ENCODE measurements around the gene LSM6. TPM values are rescaled to one million over a fixed set of nuclear protein-coding genes. Genes with fewer than 3 reads are reported as not detected.
A peak's percentile ranks its signal among the peaks of the same experiment; 100 is the strongest.

LSM6 gene
- 28.6 TPM for total RNA-seq (ENCODE audit: unreplicated experiment)
- long read RNA-seq, transcript LSM6-201 (4 exons, 2,259 nt): major isoform, 19 of 26 reads
- long read RNA-seq, partial matches to known transcripts: 2 of 26 reads
- long read RNA-seq, other reads (novel, unspliced or antisense): 3 of 26 reads

GRCh38 chr4:146175541-146176453 is at the start of gene LSM6:
LSM6 (plus strand) TSS chr4:146175718; CDS start chr4:146182922, 7,204 bp downstream.
- Mint-ChIP-seq H3K27me3 (ENCODE audit: unreplicated experiment) (no peaks in the 10 kb centered on the region), H3K9me3 (ENCODE audit: unreplicated experiment) (no peaks in the 10 kb centered on the region), H3K36me3 (ENCODE audit: unreplicated experiment) (no peaks in the 10 kb centered on the region), H3K4me1 (ENCODE audit: low read depth, unreplicated experiment) (peaks cover 5% of the 10 kb centered on the region), H3K4me3 (ENCODE audit: unreplicated experiment) (peak within 1 kb of the TSS; percentile 89), H3K27ac (ENCODE audit: unreplicated experiment) (peak within 1 kb of the TSS; percentile 62)
- peak; percentile 85 for DNase-seq
- no peak for TF ChIP-seq CTCF (IDR thresholded peaks at IDR 0.05; ENCODE audit: partially characterized antibody, unreplicated experiment)

GRCh38 chr4:146132445-146132844 is 43.1 kb upstream of the LSM6 start:
- Mint-ChIP-seq H3K9me3 (ENCODE audit: unreplicated experiment) (peaks cover 2% of the 10 kb centered on the region), H3K27ac (ENCODE audit: unreplicated experiment) (no peak overlapping the region), H3K4me1 (ENCODE audit: low read depth, unreplicated experiment) (no peaks in the 10 kb centered on the region), H3K27me3 (ENCODE audit: unreplicated experiment) (peaks cover 4% of the 10 kb centered on the region), H3K36me3 (ENCODE audit: unreplicated experiment) (no peaks in the 10 kb centered on the region), H3K4me3 (ENCODE audit: unreplicated experiment) (no peak overlapping the region)
- no peak for DNase-seq
- TF ChIP-seq CTCF (IDR thresholded peaks at IDR 0.05; ENCODE audit: partially characterized antibody, unreplicated experiment): no peak

- Mint-ChIP-seq H3K36me3 (ENCODE audit: unreplicated experiment) (no peaks in the 10 kb centered on the region), H3K27ac (ENCODE audit: unreplicated experiment) (no peak overlapping the region), H3K27me3 (ENCODE audit: unreplicated experiment) (peaks cover 4% of the 10 kb centered on the region), H3K4me3 (ENCODE audit: unreplicated experiment) (no peak overlapping the region), H3K9me3 (ENCODE audit: unreplicated experiment) (peaks cover 5% of the 10 kb centered on the region), H3K4me1 (ENCODE audit: low read depth, unreplicated experiment) (no peaks in the 10 kb centered on the region)
- DNase-seq: no peak
- no peak for TF ChIP-seq CTCF (IDR thresholded peaks at IDR 0.05; ENCODE audit: partially characterized antibody, unreplicated experiment)
Observed at GRCh38 chr4:146134761-146135445, 40.6 kb upstream of the LSM6 start.

GRCh38 chr4:146135941-146136340 is 39.6 kb upstream of the LSM6 start:
- peaks cover 5% of the 10 kb centered on the region for H3K9me3 Mint-ChIP-seq (ENCODE audit: unreplicated experiment)
- no peaks in the 10 kb centered on the region for H3K4me1 Mint-ChIP-seq (ENCODE audit: low read depth, unreplicated experiment)
- no peak for DNase-seq
- H3K27me3 Mint-ChIP-seq (ENCODE audit: unreplicated experiment): peaks cover 4% of the 10 kb centered on the region
- H3K4me3 Mint-ChIP-seq (ENCODE audit: unreplicated experiment): no peak overlapping the region
- TF ChIP-seq CTCF (IDR thresholded peaks at IDR 0.05; ENCODE audit: partially characterized antibody, unreplicated experiment): no peak
- H3K27ac Mint-ChIP-seq (ENCODE audit: unreplicated experiment): no peak overlapping the region
- no peaks in the 10 kb centered on the region for H3K36me3 Mint-ChIP-seq (ENCODE audit: unreplicated experiment)

Data from glutamatergic neuron (in vitro differentiated cells).